ENCODE results near the gene NUP205. TPM values are rescaled to one million over a fixed set of nuclear protein-coding genes. Genes with fewer than 3 reads are reported as not detected.

Gene NUP205
- 50.6 and 51.0 TPM in 2 replicates for total RNA-seq (2022)
- Bru-seq, nascent RNA = percentile 76 among the genes with signal in this experiment
- BruChase-seq, experiment 1, labeled RNA remaining after a 6-hour chase = percentile 86 among the genes with signal in this experiment
- percentile 80 among the genes with signal in this experiment for BruChase-seq, experiment 2, labeled RNA remaining after a 2-hour chase
- long read RNA-seq, full-length matches to known transcripts = 42 of 56 reads
- long read RNA-seq, partial matches to known transcripts = 9 of 56 reads
- long read RNA-seq, other reads (novel, unspliced or antisense) = 5 of 56 reads

GRCh38 chr7:135557455-135558336, at the start of gene NUP205:
NUP205 (plus strand) TSS chr7:135557917; CDS start chr7:135557945, 28 bp downstream.
- intact Hi-C loops (cut with micrococcal nuclease) = loop anchor here (1.0 kb wide), 4 partner anchors 45 to 276 kb away; no protein-coding TSS in a partner anchor
- Mint-ChIP-seq H3K9me3 (ENCODE audit: unreplicated experiment) (no peaks in the 10 kb centered on the region), H3K27me3 (ENCODE audit: insufficient read depth, unreplicated experiment) (no peaks in the 10 kb centered on the region), H3K4me3 (ENCODE audit: unreplicated experiment) (no peak within 1 kb of the TSS), H3K36me3 (ENCODE audit: insufficient read depth, unreplicated experiment) (no peaks in the 10 kb centered on the region), H3K27ac (ENCODE audit: low read depth, unreplicated experiment) (no peak within 1 kb of the TSS), H3K4me1 (ENCODE audit: insufficient read depth, unreplicated experiment) (peaks cover 9% of the 10 kb centered on the region)
- POLR2A ChIA-PET = interaction anchor here (0.6 to 1.4 kb wide), 11 partner anchors 12 to 278 kb away, joined by 3 to 6 read pairs (median 4); partner anchors contain the start of gene CNOT4
- DNase-seq (ENCODE audit: unreplicated experiment) = peak; percentile 83
- no peak for TF ChIP-seq CTCF (IDR thresholded peaks at IDR 0.05; ENCODE audit: unreplicated experiment)
- CTCF ChIA-PET = interaction anchor here (0.6 to 1.9 kb wide), 15 partner anchors 9 to 921 kb away, joined by 3 to 17 read pairs (median 3); no protein-coding TSS in a partner anchor
- BruUV-seq (replicated peaks) = TSS peak; percentile 96

- BruUV-seq (replicated peaks) = no TSS peak
- H3K27ac Mint-ChIP-seq (ENCODE audit: low read depth, unreplicated experiment) = no peak overlapping the region
- H3K4me3 Mint-ChIP-seq (ENCODE audit: unreplicated experiment) = no peak overlapping the region
- peak; percentile 40 for DNase-seq (ENCODE audit: unreplicated experiment)
- intact Hi-C loops (cut with micrococcal nuclease) = loop anchor here (1.0 to 5.0 kb wide), 2 partner anchors 67 to 94 kb away; no protein-coding TSS in a partner anchor
- peaks cover 17% of the 10 kb centered on the region for H3K4me1 Mint-ChIP-seq (ENCODE audit: insufficient read depth, unreplicated experiment)
- H3K27me3 Mint-ChIP-seq (ENCODE audit: insufficient read depth, unreplicated experiment) = no peaks in the 10 kb centered on the region
- no peak for TF ChIP-seq CTCF (IDR thresholded peaks at IDR 0.05; ENCODE audit: unreplicated experiment)
- no peaks in the 10 kb centered on the region for H3K9me3 Mint-ChIP-seq (ENCODE audit: unreplicated experiment)
- no peaks in the 10 kb centered on the region for H3K36me3 Mint-ChIP-seq (ENCODE audit: insufficient read depth, unreplicated experiment)
- CTCF ChIA-PET = interaction anchor here (1.1 to 1.6 kb wide), 3 partner anchors 9 to 174 kb away, joined by 3 to 4 read pairs (median 3); no protein-coding TSS in a partner anchor
- POLR2A ChIA-PET = interaction anchor here (0.6 to 1.3 kb wide), 12 partner anchors 9 to 338 kb away, joined by 3 to 8 read pairs (median 3); partner anchors contain the start of gene NUP205
Measured at GRCh38 chr7:135508883-135509588, 48.7 kb upstream of the NUP205 start.

GRCh38 chr7:135509589-135509838, 48.2 kb upstream of the NUP205 start:
- no TSS peak for BruUV-seq (replicated peaks)
- H3K4me3 Mint-ChIP-seq (ENCODE audit: unreplicated experiment) = no peak overlapping the region
- no peak overlapping the region for H3K27ac Mint-ChIP-seq (ENCODE audit: low read depth, unreplicated experiment)
- ChIA-PET CTCF (interaction anchor here (1.1 to 1.6 kb wide), 2 partner anchors 9 to 175 kb away, joined by 3 to 4 read pairs; no protein-coding TSS in a partner anchor), POLR2A (interaction anchor here (0.6 to 1.0 kb wide), 8 partner anchors 9 to 338 kb away, joined by 3 to 8 read pairs (median 3); no protein-coding TSS in a partner anchor)
- DNase-seq (ENCODE audit: unreplicated experiment) = no peak
- no peaks in the 10 kb centered on the region for H3K9me3 Mint-ChIP-seq (ENCODE audit: unreplicated experiment)
- no peaks in the 10 kb centered on the region for H3K36me3 Mint-ChIP-seq (ENCODE audit: insufficient read depth, unreplicated experiment)
- no peak for TF ChIP-seq CTCF (IDR thresholded peaks at IDR 0.05; ENCODE audit: unreplicated experiment)
- no peaks in the 10 kb centered on the region for H3K27me3 Mint-ChIP-seq (ENCODE audit: insufficient read depth, unreplicated experiment)
- intact Hi-C loops (cut with micrococcal nuclease) = loop anchor here (1.0 to 5.0 kb wide), 2 partner anchors 67 to 94 kb away; no protein-coding TSS in a partner anchor
- peaks cover 17% of the 10 kb centered on the region for H3K4me1 Mint-ChIP-seq (ENCODE audit: insufficient read depth, unreplicated experiment)
